Fibroblast of lung (primary cell): ENCODE measurements around the gene ARSA.

Experiments used
- CTCF ChIP-seq, 2 donors: IDR thresholded peaks in 1 of 2; conservative IDR thresholded peaks in 1 of 2; 1 replicate in 1 of 2; 2 replicates in 1 of 2; pipeline ENCODE4 v1.5.1; 2011 to 2012; ENCODE audit warnings: low read length in 2 of 2, control low read depth in 1 of 2, inconsistent platforms in 1 of 2, low read depth in 1 of 2, mild to moderate bottlenecking in 1 of 2
- EZH2 ChIP-seq: IDR thresholded peaks from 2 replicates; pipeline ENCODE4 v1.5.1; 2012; ENCODE audit warnings: low read length, control low read depth, mild to moderate bottlenecking; ENCODE audit errors: missing control alignments

- no peak for TF ChIP-seq EZH2
- TF ChIP-seq CTCF (conservative IDR thresholded peaks at IDR 0.05 in 1 of 2, IDR thresholded peaks at IDR 0.05 in 1 of 2; ENCODE audit: low read depth in 1 of 2, low read length in 2 of 2) = no peak
These were observed 22.3 kb downstream of the ARSA start for GRCh38 chr22:50605613-50606074.
